Fibroblast of peridontal ligament (primary cell): ENCODE data around the gene ZIC4.

ENCODE experiments used
- DNase-seq: peaks from one replicate; pipeline ENCODE4 v3.0.0-alpha.2; 2010; ENCODE audit errors: extremely low read depth

Gene ZIC4

GRCh38 chr3:147390589-147391569 lies 15.5 kb downstream of the ZIC4 start:
- no peak for DNase-seq

DNA sequence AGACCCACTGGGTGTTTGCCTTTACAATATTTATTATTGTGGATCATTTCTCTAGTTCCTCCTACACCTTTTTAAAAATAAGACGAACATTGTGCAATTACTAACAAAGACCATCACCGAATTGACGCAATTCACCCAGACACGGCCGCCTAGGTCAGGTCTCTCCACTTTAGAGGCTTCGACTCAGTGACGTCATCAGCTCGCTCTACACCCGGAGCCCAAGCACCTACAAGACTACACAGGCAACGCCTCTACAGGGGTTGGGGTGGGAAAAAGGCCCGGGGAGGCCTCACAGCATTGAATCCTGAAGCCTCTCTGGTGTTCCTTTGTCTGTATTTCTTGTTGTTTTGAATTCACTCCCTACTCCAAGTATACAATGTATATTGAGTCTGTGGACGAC lies 16.6 kb downstream of the ZIC4 start:
- DNase-seq = no peak

GRCh38 chr3:147388700-147389580 lies 17.4 kb downstream of the ZIC4 start:
- no peak for DNase-seq

GRCh38 chr3:147387885-147388699 lies 18.3 kb downstream of the ZIC4 start:
- DNase-seq = no peak

GRCh38 chr3:147387291-147387884 lies 19.0 kb downstream of the ZIC4 start:
- DNase-seq = no peak

DNA sequence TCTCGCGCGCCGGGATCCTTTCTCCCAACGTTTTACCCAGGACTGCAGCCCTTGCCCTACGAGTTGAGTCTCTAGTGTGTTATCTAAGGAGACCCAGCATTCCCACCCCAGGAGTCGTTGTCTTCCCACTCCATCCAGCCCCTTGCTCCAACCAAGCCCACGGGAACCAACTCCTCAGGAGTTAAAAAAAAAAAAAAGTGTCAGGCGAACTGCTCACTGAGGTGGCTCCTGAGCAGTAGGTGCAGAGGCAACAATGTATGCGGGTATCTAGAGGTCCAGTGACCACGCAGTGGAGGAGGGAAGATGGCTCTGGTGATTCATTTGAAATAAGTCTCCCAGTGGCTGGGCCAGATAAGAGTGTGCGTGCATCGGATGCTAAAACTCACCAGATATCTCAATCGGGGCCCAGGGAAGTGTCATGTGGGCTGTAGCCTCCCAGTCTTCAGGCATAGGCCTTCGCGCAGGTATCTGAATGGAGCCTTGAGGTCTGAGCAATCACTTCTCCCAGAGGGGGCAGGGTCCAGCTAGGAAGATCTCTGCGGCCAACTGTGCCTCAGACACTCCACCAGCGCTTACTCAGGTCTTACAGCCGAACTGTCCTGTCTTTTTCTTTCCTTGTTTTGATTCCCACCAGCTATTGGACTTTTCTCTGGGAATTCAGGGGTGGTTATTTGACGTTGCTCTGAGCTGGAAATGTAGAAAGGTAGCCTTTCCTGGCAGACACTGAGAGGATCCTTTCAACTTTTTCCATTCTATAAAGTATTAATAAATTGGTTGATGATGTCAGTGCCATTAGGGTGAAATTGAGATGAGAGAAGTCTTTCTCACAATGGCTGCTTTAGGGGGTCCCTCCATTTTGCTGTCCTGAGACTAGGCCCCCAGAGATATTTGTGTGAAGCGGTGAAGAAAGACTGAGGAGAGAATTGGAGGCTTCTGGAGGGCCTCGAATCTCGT lies 21.0 kb downstream of the ZIC4 start:
- no peak for DNase-seq

DNA sequence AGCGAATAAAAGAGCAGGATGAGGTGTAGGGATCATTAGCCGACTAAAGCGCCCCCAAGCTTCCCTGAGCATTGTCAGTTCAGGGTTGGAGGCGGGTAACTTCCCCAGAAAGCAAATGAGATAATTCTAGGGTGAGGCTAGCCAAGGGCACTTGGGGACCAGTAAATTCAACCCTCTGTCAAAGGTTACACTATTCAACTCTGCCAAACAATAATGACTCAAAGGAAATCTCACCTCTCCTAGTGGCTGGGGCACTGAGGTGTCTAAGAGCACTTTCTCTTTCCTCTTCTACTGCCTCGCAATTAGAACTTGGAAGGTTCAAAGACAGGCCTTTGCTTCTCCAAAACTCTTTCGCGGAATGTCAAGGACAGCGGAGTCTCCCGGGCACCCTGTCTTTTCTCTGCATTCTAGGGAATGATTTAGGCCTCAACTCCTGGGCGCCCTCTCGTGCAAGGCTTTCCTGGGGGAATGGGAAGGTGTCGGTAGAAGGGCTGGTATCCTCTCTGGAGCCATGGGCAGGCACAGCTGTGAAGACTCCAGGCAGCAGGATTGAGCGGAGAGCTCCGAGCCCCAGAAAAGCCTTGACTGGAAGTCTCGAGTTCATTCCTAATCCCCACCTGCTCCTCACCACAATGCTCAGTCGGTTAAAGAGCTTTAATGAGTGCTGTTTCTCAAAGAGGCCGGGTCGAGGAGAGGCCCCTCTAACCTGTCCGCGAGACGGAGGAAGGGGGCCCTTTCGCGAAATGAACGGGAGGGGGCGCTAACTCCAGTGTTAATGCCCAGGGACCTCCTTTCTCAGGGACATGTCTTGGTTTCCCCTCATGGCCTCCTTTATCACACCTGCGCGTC lies 21.9 kb downstream of the ZIC4 start:
- no peak for DNase-seq

GRCh38 chr3:147383617-147384016 lies 22.7 kb downstream of the ZIC4 start:
- DNase-seq = no peak

- DNase-seq = no peak
Measured at GRCh38 chr3:147381596-147381995, 24.7 kb downstream of the ZIC4 start.

DNA sequence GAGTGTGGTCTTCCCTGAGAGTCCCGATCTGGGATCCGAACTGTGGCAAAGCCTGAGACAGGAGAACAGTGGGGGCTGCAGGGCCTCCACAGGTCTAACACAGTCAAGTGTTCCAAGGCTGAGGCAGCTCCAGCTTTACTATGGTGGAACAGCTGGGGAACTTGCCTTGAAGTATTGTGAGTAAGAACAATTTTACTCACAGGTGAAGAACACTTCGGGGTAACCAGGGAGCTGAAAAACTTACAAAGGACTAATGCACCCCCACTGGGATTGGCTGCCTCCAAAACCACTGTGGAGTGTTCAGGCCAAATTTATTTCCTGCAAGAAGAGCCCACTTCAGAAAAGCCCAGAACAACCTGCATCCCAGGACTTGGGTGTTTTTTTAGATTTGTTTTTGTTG lies 25.4 kb downstream of the ZIC4 start:
- DNase-seq = no peak

DNA sequence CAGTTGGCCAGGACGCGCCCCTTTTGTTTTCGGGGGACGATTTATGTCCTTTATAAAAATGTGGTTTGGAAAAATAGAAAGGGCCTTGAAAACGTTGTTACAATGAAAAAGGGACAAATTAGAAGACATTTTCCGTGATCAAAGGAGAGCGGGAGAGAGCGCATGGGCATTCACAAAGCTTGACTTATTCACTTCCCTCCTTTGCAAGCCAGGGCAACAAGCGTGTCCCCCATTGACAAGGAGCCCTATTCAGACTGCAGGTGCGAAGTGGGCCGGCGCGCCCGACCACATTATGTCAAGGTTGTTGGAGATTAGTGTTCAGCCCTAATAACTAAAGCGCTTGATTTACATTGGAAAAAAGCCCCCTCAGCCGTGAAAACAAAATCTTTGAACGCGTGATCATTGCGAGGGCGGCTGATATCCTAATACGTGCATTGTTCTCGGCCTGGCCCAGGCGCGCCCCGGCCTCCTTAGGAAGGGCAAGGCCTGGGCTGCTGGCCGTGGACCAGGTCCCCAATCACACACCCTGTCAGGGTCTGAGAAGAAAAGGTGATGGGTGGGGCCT lies 25.9 kb downstream of the ZIC4 start:
- no peak for DNase-seq

- DNase-seq = no peak
Measured at GRCh38 chr3:147379651-147380050, 26.7 kb downstream of the ZIC4 start.

DNA sequence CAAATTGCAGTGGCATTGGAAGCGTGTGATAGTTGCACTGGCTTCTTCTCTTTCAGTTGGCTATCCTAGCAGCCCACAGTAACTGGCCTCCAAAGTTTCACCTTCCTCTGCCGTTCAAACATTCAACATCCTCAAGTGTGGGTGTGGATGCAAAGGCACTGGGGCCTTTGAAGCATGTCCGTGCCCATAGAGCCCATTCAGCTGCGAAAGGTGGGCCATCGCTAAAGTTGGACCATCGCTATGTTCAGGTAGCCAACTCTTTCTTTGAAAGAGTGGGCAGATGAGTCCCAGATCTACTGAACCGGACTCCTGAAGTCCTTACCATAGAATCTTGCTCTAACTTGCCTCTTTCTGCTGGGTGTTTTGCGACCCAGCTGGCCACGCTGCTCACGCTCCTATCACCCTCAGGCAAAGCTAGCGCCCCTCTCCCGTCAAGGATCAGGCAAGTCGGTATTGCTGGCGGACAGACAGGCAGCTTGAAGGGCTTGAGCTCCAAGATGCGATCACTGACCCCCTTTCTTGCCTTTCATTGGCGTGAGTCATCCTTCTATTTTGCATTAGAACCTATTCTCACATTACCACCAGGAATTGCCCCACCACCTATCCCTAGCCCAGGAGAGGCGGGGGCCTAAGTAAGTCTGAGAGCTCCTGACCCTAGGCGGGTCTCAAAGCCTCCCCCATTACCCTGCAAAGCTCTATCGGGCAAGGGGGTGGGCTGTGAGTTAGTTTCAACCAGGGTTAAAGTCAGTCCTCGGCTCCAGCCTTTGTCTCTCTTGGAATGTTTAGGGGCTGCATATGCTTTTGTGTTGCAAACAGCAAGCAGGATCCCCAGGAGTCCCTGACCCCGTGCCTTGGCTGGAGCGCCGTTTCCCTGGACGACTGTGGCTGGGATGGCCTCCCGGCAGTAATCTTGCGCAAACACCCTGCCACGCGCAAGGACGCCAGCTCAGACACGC lies 28.7 kb downstream of the ZIC4 start:
- no peak for DNase-seq

DNA sequence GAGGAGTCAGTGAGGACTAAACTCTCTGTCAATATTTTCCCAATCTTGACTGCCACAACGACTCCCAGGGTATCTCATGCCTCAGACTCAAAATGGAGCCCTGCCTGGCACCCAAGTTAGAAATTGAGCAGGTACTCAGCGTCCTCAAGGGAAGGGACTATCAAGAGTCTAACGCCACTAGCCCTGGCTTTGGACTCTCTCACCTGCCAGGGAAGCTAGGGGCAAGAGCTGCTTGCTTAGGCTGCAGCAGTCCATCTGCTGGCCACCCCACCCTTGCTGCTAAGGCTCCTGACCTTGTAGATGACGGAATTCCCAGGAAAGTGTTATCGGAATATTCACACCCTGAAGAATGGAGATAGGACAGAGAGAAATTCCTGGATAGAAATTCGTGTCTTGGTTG lies 33.0 kb downstream of the ZIC4 start:
- DNase-seq = no peak

- no peak for DNase-seq
Measured at GRCh38 chr3:147372525-147373027, 33.8 kb downstream of the ZIC4 start.

DNA sequence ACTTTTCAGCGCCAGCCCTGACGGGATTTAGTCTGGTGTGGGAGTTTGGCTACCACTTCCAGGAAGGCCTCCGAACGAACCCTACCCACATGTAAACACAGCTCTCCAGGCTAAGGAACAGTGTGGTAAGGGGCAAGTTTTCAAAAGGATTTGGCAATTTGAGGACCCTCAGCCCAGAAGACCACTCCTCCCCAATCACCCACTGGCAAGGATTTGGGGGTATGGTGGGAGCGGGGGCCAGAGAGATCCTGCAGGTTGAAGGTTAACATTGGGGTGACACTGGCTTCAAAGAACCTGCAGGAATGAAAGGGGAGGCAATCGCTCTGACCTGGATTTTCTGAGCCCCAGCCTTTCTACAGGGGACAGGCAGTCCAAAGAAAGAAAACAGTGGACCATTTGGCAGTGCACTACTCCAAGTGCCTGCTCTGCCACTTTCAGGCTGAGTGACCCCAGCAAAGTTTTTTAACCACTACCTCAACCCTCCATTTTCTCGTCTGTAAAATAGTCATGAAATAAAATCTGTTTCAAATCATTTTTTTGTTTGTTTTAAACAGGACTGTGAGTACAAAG lies 34.5 kb downstream of the ZIC4 start:
- no peak for DNase-seq

DNA sequence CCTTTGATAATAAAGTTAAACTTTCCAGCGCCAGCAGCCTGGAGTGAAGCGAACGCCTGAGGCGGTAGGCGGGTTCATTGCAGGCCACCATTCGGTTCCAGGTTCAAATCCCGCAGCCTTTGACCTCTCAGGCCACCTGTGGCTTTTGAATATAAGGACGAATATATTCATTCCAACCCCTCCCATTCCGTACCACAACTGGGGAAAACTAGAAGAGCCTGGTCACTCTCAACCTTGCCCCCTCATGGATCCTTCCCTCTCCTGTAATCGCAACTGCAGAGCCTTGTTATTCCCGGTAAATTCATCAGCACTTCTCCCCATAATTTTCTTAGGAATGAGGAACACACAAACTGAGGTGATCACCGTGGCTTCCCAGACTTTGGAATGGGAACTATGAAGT lies 35.2 kb downstream of the ZIC4 start:
- DNase-seq = no peak
